Fibroblast of peridontal ligament (primary cell): ENCODE results near the gene RHBDD2.
"Not testable (repeated sequence)": the region's sequence is repeated elsewhere in the genome, so short reads cannot be mapped to it uniquely, and the experiment has no call there.

Experiments
- DNase-seq: peaks from one replicate; pipeline ENCODE4 v3.0.0-alpha.2; 2010; ENCODE audit errors: extremely low read depth

Gene RHBDD2

DNA sequence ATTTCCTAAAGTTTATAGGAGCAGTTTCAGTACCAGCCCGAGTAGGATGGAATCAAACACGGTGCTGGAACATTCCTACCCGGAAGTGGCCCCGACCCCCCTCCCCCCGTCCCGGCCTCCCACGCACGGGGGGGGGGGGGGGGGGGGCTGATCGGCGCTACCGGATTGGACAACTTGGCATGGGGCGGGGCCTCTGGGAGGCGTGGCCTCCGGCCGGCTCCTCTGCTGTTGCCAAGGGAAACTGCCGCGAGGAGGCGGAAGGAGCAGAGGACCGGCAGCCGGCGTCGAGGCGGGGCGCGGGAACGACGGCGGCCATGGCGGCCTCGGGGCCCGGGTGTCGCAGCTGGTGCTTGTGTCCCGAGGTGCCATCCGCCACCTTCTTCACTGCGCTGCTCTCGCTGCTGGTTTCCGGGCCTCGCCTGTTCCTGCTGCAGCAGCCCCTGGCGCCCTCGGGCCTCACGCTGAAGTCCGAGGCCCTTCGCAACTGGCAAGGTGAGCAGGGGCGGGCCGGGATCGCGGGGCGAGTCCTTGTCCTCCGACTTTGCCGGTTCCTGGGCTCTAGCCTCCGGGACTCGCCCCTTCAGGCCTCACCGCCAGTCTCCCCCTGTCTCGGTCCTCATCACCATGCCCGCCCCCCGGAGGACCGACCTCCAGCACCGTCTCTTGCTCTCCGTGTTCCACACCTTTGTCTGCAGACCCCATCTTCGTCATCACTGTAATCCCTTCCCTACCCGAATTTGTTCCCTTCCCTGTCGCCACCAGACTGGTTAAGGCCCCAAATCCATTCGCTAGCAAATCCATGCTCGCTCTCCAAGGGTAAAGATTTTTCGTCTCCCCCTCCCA is at the start of gene RHBDD2:
RHBDD2 (plus strand) TSS at position 266 of the 843 bp plus-strand sequence; CDS start at position 315, 49 bp downstream.
- peak; percentile 87 for DNase-seq

GRCh38 chr7:75829656-75830055 is 49.2 kb upstream of the RHBDD2 start:
- DNase-seq, result not testable (repeated sequence)

GRCh38 chr7:75830978-75831377 is 47.9 kb upstream of the RHBDD2 start:
- DNase-seq, result no peak

- DNase-seq, result not testable (repeated sequence)
Observed at GRCh38 chr7:75833662-75834061, 45.2 kb upstream of the RHBDD2 start.

GRCh38 chr7:75835688-75836285 is 43.0 kb upstream of the RHBDD2 start:
- no peak for DNase-seq

DNA sequence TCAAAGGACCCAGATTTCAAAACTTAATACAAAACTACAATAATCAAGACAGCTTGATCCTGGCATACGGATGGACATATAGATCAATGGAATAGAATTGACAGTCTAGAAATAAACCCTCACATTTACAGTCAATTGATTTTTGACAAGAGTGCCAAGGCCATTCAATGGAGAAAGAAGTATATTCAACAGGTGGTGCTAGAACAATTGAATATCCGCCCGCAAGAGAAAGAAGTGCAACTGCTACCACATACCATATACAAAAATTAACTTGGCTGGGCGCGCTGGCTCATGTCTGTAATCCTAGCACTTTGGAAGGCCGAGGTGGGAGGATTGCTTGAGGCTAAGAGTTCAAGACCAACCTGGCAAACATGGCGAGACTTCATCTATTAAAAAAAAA is 42.0 kb upstream of the RHBDD2 start:
- no peak for DNase-seq

DNA sequence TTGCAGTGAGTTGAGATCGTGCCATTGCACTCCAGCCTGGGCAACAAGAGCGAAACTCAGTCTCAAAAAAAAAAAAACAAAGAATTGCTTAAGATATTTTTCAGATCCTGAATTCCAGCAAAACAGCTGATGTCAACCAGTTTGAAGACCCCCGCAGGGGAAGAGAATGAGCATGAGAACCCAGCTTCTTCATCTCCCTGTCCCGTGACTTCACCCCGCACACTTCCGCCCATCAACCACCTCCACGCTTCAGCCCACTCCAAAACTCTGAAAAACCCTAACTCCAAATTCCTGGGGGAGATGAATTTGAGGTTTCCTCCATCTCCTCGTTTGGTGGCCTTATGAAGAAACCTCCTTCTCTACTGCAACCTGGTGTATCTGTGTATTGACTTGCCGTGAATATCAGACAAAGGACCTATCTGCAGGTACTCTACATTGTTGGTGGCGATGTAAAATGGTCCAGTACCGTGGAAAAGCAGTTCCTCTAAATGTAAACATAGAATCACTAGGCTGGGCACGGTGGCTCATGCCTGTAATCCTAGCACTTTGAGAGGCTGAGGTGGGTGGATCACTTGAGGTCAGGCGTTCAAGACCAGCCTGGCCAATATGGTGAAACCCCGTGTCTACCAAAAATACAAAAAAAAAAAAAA is 40.4 kb upstream of the RHBDD2 start:
- DNase-seq, result not testable (repeated sequence)

DNA sequence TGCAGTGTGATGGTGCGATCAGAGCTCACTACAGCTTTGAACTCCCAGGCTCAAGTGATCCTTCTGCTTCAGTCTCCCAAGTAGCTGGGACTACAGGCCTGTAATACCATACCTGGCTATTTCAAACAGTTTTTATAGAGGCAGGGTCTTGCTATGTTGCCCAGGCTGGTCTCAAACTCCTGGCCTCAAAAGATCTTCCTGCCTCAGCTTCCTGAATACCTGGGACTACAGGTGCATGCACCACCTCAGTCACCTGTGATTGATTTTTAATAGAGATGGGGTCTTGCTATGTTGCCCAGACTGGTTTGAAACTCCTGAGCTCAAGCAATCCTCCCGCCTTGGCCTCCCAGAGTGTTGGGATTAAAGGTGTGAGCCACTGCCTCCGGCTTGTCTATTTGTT is 38.8 kb upstream of the RHBDD2 start:
- DNase-seq, result no peak

- peak; percentile 90 for DNase-seq
Observed at GRCh38 chr7:75842836-75843446, 35.9 kb upstream of the RHBDD2 start.

GRCh38 chr7:75843613-75844116 is 35.2 kb upstream of the RHBDD2 start:
- no peak for DNase-seq

DNA sequence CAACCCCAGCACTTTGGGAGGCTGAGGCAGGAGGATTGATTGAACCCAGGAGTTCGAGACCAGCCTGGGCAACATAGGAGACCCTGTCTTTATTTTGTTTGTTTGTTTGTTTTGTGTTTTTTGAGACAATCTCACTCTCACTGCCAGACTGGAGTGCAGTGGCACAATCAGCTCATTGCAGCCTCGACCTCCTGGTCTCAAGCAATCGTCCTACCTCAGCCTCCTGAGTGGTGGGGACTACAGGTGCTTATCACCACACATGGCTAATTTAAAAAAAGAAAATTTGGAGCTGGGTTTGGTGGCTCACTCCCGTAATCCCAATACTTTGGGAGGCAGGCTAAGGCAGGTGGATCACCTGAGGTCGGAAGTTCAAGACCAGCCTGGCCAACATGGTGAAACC is 34.7 kb upstream of the RHBDD2 start:
- DNase-seq, result no peak

- not testable (repeated sequence) for DNase-seq
Observed at GRCh38 chr7:75845132-75845531, 33.7 kb upstream of the RHBDD2 start.

- no peak for DNase-seq
Observed at GRCh38 chr7:75847707-75848106, 31.1 kb upstream of the RHBDD2 start.

- DNase-seq, result no peak
Observed at GRCh38 chr7:75849573-75849972, 29.3 kb upstream of the RHBDD2 start.

GRCh38 chr7:75850235-75850634 is 28.6 kb upstream of the RHBDD2 start:
- DNase-seq, result no peak

DNA sequence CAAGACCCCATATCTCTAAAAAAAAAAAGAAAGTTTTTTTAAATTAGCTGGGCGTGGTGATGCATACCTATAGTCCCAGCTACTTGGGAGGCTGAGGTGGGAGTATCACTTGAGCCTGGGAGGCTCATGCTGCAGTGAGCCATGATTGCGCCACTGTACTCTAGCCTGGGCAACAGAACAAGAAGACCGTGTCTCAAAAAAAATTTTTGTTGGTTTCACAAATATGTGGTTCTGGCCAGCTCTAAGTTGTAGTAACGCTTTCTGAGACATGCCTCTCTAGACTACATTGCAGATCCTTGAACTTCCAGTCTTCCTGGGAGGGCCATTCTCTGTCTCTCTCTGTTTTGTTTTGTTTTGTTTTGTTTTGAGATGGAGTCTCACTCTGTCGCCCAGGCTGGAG is 24.6 kb upstream of the RHBDD2 start:
- peak; percentile 88 for DNase-seq

GRCh38 chr7:75854813-75855345 is 24.0 kb upstream of the RHBDD2 start:
- DNase-seq, result not testable (repeated sequence)

- no peak for DNase-seq
Observed at GRCh38 chr7:75856536-75856935, 22.3 kb upstream of the RHBDD2 start.

DNA sequence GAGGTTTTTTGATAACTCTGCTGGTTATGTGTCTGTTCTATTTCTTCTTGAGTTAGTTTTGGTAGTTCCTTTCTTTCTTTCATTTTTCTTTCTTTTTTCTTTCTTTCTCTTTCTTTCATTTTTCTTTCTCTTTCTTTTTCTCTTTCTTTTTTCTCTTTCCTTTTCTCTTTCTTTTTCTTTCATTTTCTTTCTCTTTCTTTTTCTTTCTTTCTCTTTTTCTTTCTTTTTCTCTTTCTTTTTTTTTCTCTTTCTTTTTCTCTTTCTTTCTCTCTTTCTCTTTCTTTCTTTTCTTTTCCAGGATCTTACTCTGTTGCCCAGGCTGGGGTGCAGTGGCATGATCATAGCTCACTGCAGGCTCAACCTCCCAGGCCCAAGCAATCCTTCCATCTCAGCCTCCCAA is 20.4 kb upstream of the RHBDD2 start:
- DNase-seq, result no peak

- DNase-seq, result peak; percentile 41
Observed at GRCh38 chr7:75861636-75862035, 17.2 kb upstream of the RHBDD2 start.

DNA sequence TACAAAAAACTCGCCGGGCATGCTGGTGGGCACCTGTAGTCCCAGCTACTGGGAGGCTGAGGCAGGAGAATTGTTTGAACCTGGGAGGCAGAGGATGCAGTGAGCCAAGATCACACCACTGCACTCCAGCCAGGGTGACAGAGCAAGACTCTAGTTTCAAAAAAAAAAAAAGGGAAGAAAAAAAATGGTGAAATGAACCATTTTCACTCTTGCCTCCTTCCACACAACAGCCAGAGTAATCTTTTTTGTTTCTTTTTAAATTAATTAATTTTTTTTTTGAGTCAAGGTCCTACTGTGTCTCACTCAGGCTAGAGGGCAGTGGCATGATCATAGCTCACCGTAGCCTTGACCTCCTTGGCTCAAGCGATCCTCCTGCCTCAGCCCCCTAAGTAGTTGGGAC is 14.6 kb upstream of the RHBDD2 start:
- not testable (repeated sequence) for DNase-seq

- DNase-seq, result no peak
Observed at GRCh38 chr7:75866114-75866488, 12.7 kb upstream of the RHBDD2 start.
